ENCODE results near the gene GPR183.
A peak's percentile ranks its signal among the peaks of the same experiment; 100 is the strongest.

Gene GPR183

DNA sequence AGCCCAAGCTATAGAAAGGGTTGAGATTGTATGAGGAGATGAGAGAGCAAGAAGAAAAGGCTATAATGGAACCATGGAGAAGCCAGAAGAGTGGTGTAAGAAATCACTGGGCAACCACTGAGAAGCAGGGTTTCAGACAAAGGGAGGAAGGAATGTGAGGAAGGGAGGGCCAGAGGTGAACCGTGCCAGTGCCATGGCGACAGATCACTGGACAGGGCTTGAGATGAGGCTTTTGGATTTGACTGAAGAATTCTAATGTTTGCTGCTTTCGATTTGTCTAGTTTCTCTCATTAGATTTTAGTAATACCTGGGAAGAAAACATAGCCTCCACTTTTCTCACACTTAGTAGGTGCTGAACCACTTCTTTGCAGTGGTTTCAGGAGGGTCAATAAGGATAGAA, 6.3 kb upstream of the GPR183 start:
- H3K27ac ChIP-seq (ENCODE audit: insufficient read depth, low read depth, low read length, poor library complexity, severe bottlenecking): peak overlapping the region; percentile 28
- no peak overlapping the region for H3K4me3 ChIP-seq (ENCODE audit: insufficient read depth, low read depth, low read length)
- peaks cover 10% of the 10 kb centered on the region for H3K4me1 ChIP-seq (ENCODE audit: control insufficient read depth, insufficient read depth, low read length)
- H3K27me3 ChIP-seq (ENCODE audit: control insufficient read depth, insufficient read depth, low read length, poor library complexity, severe bottlenecking): no peaks in the 10 kb centered on the region
- H3K36me3 ChIP-seq (ENCODE audit: control insufficient read depth, insufficient read depth, low read length): no peaks in the 10 kb centered on the region
- 57 to 60% methylated on average over 3 of the region's 3 CpGs for WGBS, 2 experiments
- no peaks in the 10 kb centered on the region for H3K9me3 ChIP-seq (ENCODE audit: control insufficient read depth, low read length)

DNA sequence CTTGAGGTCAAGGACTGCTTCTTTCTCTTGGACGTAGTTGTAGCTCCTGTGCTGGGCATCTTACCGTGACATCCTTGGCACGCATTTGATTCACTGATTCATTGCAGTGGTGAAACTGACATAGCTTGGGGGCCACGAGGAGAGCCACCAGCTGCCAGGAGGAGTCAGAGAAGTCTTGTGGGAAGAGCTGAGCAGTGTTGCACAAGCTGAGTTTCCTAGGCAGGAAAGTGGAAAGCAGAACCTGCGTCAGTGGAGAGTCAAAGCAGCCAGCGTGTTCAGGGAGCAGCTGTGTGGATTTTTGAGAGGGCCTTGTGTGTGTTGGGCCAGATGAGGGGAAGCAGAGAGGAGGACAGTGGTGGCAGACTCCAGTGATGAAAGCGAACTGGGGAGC, 5.3 kb upstream of the GPR183 start:
- Histone ChIP-seq H3K4me3 (ENCODE audit: insufficient read depth, low read depth, low read length) (no peak overlapping the region), H3K9me3 (ENCODE audit: control insufficient read depth, low read length) (no peaks in the 10 kb centered on the region), H3K27ac (ENCODE audit: insufficient read depth, low read depth, low read length, poor library complexity, severe bottlenecking) (no peak overlapping the region), H3K36me3 (ENCODE audit: control insufficient read depth, insufficient read depth, low read length) (no peaks in the 10 kb centered on the region), H3K27me3 (ENCODE audit: control insufficient read depth, insufficient read depth, low read length, poor library complexity, severe bottlenecking) (no peaks in the 10 kb centered on the region), H3K4me1 (ENCODE audit: control insufficient read depth, insufficient read depth, low read length) (peaks cover 10% of the 10 kb centered on the region)
- WGBS, 2 experiments: 93 to 94% methylated on average over 7 of the region's 7 CpGs

DNA sequence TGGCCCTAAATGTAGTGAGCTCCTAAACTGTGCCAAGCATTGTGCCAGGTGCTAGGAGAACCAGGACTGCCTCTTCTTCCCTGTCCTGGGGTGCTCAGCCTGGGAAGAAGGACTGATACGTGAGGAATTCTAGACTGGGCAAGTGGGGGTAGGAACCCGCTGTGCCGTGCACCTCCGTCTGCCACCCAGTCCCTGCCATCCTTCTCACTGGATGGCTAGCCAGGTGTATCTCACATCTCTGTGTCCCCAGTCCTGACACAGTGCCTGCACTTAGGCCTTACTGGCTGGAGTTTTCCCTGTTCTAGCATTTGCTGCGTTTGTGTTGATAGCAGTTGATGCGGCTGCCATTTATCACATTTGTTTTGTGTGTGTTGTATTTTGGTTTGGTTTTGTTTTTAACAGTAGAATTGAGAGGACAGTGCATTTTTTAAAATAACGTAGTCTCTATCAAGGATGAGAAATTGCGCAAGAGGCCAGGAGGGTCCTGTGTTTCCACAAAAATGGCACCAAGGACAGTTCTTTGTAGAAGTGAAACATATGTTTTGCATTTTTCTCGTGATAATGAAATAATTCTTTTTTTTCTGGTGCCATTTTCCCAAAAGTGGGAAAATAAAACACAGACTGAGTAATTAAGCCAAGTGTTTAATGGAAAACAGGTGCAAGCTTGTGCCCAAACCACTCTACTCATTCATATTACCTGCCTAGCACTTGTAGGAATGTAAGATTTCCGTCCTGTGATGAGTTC, 4.7 kb upstream of the GPR183 start:
- H3K9me3 ChIP-seq (ENCODE audit: control insufficient read depth, low read length): no peaks in the 10 kb centered on the region
- H3K4me3 ChIP-seq (ENCODE audit: insufficient read depth, low read depth, low read length): no peak overlapping the region
- WGBS, 2 experiments: 93 to 96% methylated on average over 10 of the region's 10 CpGs
- H3K27me3 ChIP-seq (ENCODE audit: control insufficient read depth, insufficient read depth, low read length, poor library complexity, severe bottlenecking): no peaks in the 10 kb centered on the region
- no peaks in the 10 kb centered on the region for H3K36me3 ChIP-seq (ENCODE audit: control insufficient read depth, insufficient read depth, low read length)
- H3K4me1 ChIP-seq (ENCODE audit: control insufficient read depth, insufficient read depth, low read length): peaks cover 10% of the 10 kb centered on the region
- H3K27ac ChIP-seq (ENCODE audit: insufficient read depth, low read depth, low read length, poor library complexity, severe bottlenecking): no peak overlapping the region

DNA sequence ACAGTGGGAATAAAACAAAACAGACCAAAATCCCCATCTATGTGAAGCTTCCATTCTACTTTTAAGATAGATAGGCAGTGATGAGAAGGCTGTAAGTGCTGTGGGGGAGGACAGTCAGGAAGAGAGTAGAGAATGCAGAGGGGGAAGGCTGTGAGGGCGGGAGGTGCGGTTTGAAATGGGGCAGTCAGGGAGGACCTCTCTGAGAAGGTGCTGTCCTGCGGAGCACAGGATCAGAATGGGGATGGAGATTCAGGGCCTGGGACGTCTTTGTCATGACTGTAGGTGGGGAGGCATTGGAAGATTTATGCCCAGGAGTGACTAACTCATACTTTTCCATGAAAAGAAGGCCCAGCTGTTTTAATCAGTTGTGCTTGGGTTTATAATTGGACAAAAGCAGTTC, 3.9 kb upstream of the GPR183 start:
- H3K27ac ChIP-seq (ENCODE audit: insufficient read depth, low read depth, low read length, poor library complexity, severe bottlenecking): no peak overlapping the region
- no peaks in the 10 kb centered on the region for H3K36me3 ChIP-seq (ENCODE audit: control insufficient read depth, insufficient read depth, low read length)
- no peaks in the 10 kb centered on the region for H3K9me3 ChIP-seq (ENCODE audit: control insufficient read depth, low read length)
- H3K27me3 ChIP-seq (ENCODE audit: control insufficient read depth, insufficient read depth, low read length, poor library complexity, severe bottlenecking): no peaks in the 10 kb centered on the region
- no peak overlapping the region for H3K4me3 ChIP-seq (ENCODE audit: insufficient read depth, low read depth, low read length)
- peaks cover 10% of the 10 kb centered on the region for H3K4me1 ChIP-seq (ENCODE audit: control insufficient read depth, insufficient read depth, low read length)
- WGBS, 2 experiments: 58 to 66% methylated on average over 4 of the region's 4 CpGs

DNA sequence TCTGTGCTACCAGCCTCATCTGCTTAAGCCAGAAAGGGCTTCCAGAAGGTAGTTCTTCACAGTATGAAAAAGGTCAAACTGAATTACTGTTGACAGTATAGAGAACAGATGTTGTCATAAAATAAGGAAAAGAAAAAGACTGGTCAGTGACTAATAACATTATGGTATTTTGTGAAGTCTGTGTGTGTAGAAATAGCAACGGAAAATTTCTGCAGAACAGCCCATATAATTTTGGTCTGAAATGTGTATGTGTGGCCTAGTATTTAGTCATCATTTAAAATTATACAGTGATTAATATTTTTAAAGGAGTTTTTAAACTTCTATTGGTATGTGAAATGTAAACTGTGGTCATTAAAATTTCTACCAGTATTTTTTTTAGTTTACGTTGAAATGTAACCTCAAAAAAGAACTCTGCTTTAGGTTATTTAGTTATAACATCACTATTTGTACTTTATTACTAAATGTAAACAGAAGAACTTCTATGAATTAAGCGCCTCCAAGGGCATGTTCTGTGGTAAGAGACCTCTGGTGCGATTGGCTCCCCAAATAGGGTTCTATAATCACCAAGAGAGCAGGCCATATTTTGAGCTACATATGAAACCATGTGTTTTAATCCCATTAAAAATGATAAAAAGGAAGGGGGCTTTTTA, 3.3 kb upstream of the GPR183 start:
- H3K27ac ChIP-seq (ENCODE audit: insufficient read depth, low read depth, low read length, poor library complexity, severe bottlenecking): no peak overlapping the region
- peaks cover 10% of the 10 kb centered on the region for H3K4me1 ChIP-seq (ENCODE audit: control insufficient read depth, insufficient read depth, low read length)
- 87 to 96% methylated on average over 3 of the region's 4 CpGs for WGBS, 2 experiments
- H3K36me3 ChIP-seq (ENCODE audit: control insufficient read depth, insufficient read depth, low read length): no peaks in the 10 kb centered on the region
- H3K27me3 ChIP-seq (ENCODE audit: control insufficient read depth, insufficient read depth, low read length, poor library complexity, severe bottlenecking): no peaks in the 10 kb centered on the region
- H3K4me3 ChIP-seq (ENCODE audit: insufficient read depth, low read depth, low read length): no peak overlapping the region
- H3K9me3 ChIP-seq (ENCODE audit: control insufficient read depth, low read length): no peaks in the 10 kb centered on the region

DNA sequence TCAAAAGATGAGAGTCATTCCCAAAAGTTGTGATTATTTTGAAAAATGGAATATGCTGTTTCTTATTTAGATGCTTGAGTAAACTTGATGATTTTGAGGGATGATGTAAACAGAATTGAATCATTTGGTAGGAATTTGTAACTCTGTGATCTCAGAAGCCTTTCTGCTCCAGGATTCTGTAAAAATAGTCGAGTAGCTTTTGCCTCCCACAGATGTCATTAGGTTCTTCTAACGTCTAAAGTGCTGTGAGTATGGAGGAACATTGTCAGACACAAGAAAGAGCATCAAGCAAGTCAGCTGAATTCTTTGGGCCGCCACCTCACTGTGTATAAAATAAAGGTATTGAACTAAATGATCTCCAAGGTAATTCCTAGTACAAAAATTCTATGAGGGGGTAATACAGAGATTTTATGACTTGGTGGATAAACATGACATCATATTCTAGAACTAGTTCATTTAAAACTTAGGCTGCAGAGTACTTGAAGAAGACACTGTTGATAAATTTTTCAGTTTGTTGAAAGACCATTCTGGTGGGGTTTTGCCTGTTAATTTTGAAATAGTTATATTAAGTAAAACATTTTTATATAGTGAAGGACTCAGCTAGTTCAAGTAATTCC, 1.4 kb upstream of the GPR183 start:
- H3K4me1 ChIP-seq (ENCODE audit: control insufficient read depth, insufficient read depth, low read length): peaks cover 5% of the 10 kb centered on the region
- 91 to 99% methylated on average over 3 of the region's 3 CpGs for WGBS, 2 experiments
- no peak overlapping the region for H3K27ac ChIP-seq (ENCODE audit: insufficient read depth, low read depth, low read length, poor library complexity, severe bottlenecking)
- H3K4me3 ChIP-seq (ENCODE audit: insufficient read depth, low read depth, low read length): no peak overlapping the region
- no peaks in the 10 kb centered on the region for H3K27me3 ChIP-seq (ENCODE audit: control insufficient read depth, insufficient read depth, low read length, poor library complexity, severe bottlenecking)
- no peaks in the 10 kb centered on the region for H3K36me3 ChIP-seq (ENCODE audit: control insufficient read depth, insufficient read depth, low read length)
- no peaks in the 10 kb centered on the region for H3K9me3 ChIP-seq (ENCODE audit: control insufficient read depth, low read length)

DNA sequence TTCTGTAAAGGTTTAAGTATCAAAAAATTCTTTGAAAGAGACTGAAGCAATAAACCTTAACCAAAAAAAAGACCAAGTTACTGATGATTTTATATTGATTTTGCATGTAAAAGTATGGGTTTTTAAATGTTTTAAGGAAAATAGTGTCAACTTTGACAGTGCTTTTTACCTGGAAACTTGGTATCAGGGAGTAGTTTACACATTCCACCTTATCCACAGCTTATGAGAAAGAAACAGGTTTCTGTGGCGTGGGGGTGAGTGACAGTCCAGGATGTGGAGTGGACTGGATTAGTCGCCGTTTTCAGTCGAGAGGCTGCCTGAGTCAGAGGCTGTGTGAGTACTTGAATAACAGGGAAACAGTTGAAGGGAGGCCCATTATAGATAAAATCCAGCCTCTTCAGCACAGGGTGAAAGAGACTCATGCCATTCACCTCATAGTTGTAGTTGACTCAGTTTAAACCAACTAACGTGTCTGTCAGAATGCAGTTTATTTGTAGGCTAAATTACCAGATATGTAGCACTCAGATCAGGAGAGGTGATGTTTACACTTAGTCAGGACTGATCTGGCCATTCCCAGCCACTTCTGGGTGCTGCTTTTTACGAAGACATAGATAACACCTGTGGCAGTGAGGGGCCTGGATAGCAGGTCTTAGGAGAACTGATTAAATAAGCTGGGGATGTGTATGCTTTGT, 595 bp upstream of the GPR183 start:
- 92 to 93% methylated on average over 6 of the region's 6 CpGs for WGBS, 2 experiments
- Histone ChIP-seq H3K27me3 (ENCODE audit: control insufficient read depth, insufficient read depth, low read length, poor library complexity, severe bottlenecking) (no peaks in the 10 kb centered on the region), H3K36me3 (ENCODE audit: control insufficient read depth, insufficient read depth, low read length) (no peaks in the 10 kb centered on the region), H3K27ac (ENCODE audit: insufficient read depth, low read depth, low read length, poor library complexity, severe bottlenecking) (no peak overlapping the region), H3K9me3 (ENCODE audit: control insufficient read depth, low read length) (no peaks in the 10 kb centered on the region), H3K4me1 (ENCODE audit: control insufficient read depth, insufficient read depth, low read length) (no peaks in the 10 kb centered on the region), H3K4me3 (ENCODE audit: insufficient read depth, low read depth, low read length) (no peak overlapping the region)

DNA sequence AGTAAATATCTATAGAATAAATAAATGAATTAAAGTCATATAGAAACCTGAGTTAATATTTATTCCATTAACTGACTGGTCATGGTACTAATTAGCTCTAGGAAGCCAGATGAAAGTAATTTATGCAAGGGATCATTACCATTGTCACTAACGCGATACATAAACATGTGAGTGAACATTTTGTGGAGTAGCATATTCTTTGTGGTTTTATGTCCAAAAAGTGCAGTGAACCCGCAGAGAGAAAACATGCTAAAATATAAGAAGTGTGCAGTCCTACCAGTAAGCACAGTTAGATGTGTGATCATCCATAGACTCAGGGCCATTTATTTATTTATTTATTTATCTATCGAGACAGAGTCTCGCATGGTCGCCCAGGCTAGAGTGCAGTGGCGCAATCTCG, 1.6 kb downstream of the GPR183 start:
- no peaks in the 10 kb centered on the region for H3K9me3 ChIP-seq (ENCODE audit: control insufficient read depth, low read length)
- 96 to 98% methylated on average over 8 of the region's 8 CpGs for WGBS, 2 experiments
- H3K4me3 ChIP-seq (ENCODE audit: insufficient read depth, low read depth, low read length): no peak overlapping the region
- H3K27ac ChIP-seq (ENCODE audit: insufficient read depth, low read depth, low read length, poor library complexity, severe bottlenecking): no peak overlapping the region
- no peaks in the 10 kb centered on the region for H3K4me1 ChIP-seq (ENCODE audit: control insufficient read depth, insufficient read depth, low read length)
- no peaks in the 10 kb centered on the region for H3K36me3 ChIP-seq (ENCODE audit: control insufficient read depth, insufficient read depth, low read length)
- H3K27me3 ChIP-seq (ENCODE audit: control insufficient read depth, insufficient read depth, low read length, poor library complexity, severe bottlenecking): no peaks in the 10 kb centered on the region

DNA sequence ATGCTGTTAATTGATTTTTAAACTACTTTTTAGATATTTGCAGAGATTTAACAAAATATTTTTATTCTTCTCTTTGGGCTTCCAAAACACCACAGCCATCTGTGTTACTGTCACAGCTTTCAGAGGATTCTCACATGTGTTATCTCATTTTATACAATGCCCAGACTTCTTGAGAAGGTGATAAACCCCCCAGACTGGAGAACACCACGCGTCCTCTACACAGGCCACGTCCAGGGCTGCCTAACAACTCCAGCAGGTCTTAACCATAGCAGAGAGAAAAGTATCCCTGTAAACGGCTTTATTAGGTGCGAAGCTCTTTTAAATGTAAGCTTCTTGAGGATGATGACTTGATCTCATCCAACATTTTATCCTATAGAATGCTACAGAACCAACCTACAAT, 2.0 kb downstream of the GPR183 start:
- H3K9me3 ChIP-seq (ENCODE audit: control insufficient read depth, low read length): no peaks in the 10 kb centered on the region
- H3K27ac ChIP-seq (ENCODE audit: insufficient read depth, low read depth, low read length, poor library complexity, severe bottlenecking): no peak overlapping the region
- no peaks in the 10 kb centered on the region for H3K27me3 ChIP-seq (ENCODE audit: control insufficient read depth, insufficient read depth, low read length, poor library complexity, severe bottlenecking)
- 82 to 90% methylated on average over 5 of the region's 5 CpGs for WGBS, 2 experiments
- no peaks in the 10 kb centered on the region for H3K4me1 ChIP-seq (ENCODE audit: control insufficient read depth, insufficient read depth, low read length)
- no peaks in the 10 kb centered on the region for H3K36me3 ChIP-seq (ENCODE audit: control insufficient read depth, insufficient read depth, low read length)
- no peak overlapping the region for H3K4me3 ChIP-seq (ENCODE audit: insufficient read depth, low read depth, low read length)

DNA sequence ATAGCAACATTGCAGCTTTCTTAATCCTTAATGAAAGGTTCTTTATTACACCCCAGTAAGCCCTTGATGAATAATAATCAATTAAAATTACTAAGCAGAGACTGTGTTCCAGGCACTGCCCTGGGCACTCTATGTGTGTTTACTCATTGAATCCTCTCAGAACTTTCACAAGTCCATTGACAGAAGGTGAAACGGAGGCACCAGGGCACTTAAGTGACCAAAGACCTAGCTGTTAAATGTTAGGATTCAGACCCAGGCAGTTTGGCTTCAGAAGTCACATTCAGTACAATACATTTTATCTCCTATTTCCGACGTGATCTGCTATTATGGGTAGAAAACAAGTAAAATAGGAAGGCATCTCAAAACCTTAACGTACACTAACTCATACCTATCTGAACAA, 2.7 kb downstream of the GPR183 start:
- 96 to 100% methylated on average over 1 to 2 of the region's 4 CpGs for WGBS, 2 experiments
- H3K27ac ChIP-seq (ENCODE audit: insufficient read depth, low read depth, low read length, poor library complexity, severe bottlenecking): no peak overlapping the region

More for the DNA sequence above, 2.7 kb downstream of the GPR183 start:
- no peaks in the 10 kb centered on the region for H3K36me3 ChIP-seq (ENCODE audit: control insufficient read depth, insufficient read depth, low read length)
- no peak overlapping the region for H3K4me3 ChIP-seq (ENCODE audit: insufficient read depth, low read depth, low read length)
- H3K4me1 ChIP-seq (ENCODE audit: control insufficient read depth, insufficient read depth, low read length): no peaks in the 10 kb centered on the region
- H3K9me3 ChIP-seq (ENCODE audit: control insufficient read depth, low read length): no peaks in the 10 kb centered on the region
- H3K27me3 ChIP-seq (ENCODE audit: control insufficient read depth, insufficient read depth, low read length, poor library complexity, severe bottlenecking): no peaks in the 10 kb centered on the region
